ENCODE results near the gene ASPSCR1. TPM values are rescaled to one million over a fixed set of nuclear protein-coding genes. Genes with fewer than 3 reads are reported as not detected.

ASPSCR1 gene
- total RNA-seq, 1 donor from 2014 or later: 19.0 TPM

DNA sequence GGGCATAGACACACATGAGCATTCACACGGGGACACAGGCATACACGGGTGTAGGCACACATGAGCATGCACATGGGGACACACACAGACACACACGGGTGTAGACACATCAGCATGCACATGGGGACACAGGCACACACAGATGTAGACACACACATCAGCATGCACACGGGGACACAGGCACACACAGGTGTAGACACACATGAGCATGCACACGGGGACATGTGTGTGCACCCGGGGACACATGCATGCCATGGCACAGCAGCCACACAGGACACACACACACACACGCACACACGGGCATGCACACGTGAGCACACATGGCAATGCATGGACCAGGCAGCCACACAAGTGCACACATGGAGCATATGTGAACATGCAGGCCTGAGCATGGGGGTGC is 65.2 kb downstream of the ASPSCR1 start:
- peak; percentile 13 for ATAC-seq

DNA sequence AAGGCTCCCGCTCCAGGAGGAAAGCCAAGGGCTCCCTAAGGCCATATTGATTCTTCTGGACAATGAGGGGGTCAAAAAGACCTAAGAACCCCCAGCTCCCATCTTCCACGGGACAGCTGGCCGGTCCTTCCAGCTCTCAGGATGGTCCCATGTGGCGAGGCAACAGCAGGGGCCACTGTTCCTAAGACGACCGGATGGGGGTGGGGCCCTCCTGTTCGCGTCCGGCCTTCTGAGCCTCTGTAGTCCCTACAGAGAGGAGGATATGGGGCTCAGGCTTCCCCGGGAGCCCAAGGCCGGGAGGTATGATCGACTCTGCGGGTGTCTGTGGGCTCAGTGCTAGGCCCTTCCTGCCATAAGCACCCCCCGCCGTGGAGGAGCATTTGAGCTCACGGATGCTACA is 66.1 kb downstream of the ASPSCR1 start:
- no peak for ATAC-seq

DNA sequence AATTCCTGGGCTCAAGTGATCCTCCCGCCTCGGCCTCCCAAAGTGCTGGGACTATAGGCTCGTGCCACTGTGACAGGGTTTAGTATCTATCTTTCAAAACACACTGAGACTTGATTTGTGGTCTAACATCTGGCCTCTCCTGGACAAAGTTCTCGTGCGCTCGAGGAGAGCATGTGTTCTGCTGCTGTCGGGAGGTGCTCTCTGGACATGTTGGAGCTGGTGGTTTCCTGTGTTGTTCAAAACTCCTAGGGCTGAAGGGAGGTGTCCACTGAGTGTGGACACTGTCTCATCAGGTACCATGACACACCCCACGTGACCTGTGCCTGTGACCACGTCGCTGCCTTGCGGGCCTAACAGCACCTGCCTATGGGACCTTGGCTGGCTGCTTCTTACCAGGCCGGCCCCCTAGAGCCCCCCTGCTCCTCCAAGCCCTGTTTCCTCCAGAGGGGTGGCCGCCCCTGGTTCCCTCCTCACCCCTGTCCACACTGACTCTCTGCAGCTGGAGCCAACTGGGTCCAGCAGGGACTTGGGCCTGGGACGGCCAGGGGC is 68.6 kb downstream of the ASPSCR1 start:
- no peak for ATAC-seq

DNA sequence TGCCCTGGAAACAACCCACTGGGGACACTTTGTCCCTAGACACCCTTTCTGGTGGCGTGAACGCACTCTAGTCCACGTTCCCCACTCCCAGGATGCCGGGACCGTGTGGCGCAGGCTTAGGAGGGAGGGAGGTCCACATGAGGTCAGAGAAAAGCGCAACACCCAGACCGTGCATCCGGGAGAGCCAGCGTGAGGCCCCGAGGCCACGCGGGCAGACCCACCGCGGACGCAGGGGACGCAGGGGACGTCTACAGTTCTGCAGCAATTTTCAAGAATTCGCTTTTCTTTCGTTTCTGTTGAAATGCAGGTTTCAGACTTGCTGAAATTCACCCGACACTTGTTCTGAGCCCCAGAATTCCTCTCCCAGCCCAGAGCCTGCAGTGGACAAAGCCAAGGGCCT is 69.5 kb downstream of the ASPSCR1 start:
- ATAC-seq: no peak

DNA sequence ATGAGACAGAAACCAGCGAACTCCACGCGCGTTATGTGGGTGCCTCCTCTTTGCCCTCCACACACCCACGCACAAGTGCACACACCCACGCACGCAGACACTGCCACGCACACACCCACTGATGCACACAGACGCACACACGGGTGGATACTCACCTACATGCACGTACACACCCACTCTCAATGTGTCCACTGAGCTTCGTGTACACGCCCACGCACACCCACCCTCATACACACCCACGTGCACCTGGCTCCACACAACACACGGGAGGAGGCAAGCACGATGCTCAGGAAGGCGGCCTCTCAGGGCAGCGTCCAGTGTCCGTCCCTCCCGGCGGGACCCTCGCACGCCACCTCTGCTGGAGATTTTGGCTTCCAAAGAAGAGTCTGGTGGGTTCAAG is 70.0 kb downstream of the ASPSCR1 start:
- no peak for ATAC-seq

DNA sequence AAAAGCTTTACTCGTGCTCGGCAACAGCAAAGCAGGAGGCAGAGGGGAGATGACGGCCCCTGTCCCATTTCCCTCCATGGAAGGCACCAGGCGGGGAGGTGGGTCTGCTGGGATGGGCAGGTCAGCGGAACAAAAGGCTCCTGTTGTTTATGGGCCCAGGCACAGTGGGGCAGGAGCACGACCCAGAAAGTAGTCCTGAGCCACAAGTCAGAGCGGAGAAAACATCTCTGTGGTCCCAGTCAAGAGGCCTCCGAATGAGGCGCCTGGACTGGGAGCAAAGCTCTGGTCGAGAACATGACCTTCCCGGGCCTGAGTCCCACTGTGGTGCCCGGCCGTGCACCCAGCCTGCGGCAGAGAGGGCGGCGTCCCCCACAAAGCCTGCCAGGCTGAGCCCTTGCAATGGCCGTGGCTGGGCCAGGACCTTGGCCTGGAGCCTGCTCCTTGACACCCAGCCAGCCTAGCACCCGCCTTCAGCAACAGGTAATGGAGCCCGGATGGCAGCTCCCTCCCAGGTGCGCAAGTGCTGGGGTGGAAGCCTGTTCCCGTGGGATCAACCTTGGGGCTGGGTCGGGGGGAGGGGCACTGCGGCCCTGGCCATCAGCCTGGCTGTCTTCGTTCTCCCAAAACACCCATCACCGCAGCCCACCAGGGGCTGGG is 70.6 kb downstream of the ASPSCR1 start:
- ATAC-seq: no peak

DNA sequence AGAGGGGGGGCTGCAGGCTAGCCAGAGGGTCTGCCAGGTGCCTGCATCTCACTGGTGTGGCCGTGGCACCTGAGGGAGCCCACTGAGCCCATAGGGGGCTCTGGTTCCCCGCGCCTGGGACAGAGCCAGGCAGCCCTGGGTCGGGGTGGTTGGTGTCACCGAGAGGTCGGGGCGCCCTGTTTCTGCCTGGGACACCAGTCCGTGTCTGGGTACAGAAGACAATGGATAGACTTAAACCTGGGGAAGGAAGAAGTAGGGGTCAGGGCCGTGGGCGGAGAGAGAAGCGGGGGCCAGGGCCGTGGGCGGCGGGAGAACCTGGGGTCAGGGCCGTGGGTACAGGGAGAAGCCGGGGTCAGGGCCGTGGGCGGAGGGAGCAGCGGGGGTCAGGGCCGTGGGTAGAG is 71.1 kb downstream of the ASPSCR1 start:
- ATAC-seq: no peak

DNA sequence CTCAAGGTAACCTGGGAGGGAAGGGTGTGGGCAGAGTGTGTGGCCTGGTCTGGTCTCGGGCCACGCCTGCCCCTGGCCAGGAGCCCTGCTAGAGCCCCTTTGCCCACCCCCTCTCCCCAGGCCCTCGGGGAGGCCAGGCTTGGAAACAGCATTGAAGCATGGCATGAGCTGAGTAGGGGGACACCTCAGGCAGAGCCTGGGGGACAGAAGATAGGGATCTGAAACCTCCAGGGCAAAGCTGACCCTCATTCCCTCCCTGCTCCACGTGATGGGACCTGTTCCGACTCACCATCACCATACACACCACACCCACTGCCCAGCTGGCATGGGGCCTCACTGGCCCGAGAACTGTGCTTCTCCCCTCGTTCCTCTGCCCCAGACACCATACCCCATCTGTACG is 71.7 kb downstream of the ASPSCR1 start:
- no peak for ATAC-seq

DNA sequence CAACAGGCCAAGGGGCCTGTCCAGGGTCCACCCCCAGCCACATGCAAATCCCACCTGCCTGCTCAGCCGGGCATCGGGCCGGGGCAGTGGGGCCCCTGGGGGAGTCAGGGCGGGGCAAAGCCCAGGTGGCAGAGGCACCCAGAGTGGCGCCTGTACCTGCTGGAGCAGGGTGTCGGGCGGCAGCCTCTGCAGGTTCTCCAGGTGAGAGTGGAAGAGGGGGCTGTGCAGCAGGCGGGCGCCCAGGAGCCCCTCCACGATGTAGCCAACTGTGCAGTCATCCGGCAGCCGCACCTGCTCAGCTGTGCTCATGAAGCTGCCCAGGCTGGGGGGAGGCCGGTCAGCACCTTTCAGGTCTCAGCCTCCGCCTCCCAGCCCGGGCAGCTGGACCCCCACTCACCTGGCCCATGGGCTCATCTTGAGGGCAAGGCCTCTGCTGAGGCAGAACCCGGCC is 72.1 kb downstream of the ASPSCR1 start:
- ATAC-seq: no peak

DNA sequence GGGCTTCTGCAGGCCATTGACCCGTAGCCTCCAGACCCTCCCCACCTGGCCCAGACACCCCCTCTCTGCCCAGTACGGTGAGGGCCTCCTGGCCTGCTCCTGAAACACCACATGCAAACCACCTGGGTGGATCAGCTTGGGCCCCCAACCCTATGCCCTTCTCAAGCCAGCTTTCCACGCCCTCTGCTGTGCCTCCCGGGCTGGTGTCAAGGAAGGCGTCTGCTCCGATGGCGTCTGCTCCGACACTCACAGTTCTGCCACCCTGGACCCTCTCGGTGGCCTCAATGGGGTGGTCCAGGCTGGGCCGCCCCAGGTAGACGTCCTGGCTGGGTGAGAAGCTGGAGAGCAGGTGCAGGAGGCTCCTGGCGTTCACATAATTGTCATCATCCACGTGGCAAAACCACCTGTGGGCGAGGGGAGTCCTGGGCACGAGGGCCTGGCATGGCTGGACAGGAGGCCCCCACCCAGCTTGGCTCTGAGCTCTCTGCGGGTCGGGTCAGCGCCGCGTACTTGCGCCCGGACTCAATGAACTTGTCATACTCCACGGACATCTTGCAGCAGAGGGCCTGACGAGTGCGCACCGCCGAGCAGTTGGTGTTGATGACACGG is 72.8 kb downstream of the ASPSCR1 start:
- no peak for ATAC-seq

DNA sequence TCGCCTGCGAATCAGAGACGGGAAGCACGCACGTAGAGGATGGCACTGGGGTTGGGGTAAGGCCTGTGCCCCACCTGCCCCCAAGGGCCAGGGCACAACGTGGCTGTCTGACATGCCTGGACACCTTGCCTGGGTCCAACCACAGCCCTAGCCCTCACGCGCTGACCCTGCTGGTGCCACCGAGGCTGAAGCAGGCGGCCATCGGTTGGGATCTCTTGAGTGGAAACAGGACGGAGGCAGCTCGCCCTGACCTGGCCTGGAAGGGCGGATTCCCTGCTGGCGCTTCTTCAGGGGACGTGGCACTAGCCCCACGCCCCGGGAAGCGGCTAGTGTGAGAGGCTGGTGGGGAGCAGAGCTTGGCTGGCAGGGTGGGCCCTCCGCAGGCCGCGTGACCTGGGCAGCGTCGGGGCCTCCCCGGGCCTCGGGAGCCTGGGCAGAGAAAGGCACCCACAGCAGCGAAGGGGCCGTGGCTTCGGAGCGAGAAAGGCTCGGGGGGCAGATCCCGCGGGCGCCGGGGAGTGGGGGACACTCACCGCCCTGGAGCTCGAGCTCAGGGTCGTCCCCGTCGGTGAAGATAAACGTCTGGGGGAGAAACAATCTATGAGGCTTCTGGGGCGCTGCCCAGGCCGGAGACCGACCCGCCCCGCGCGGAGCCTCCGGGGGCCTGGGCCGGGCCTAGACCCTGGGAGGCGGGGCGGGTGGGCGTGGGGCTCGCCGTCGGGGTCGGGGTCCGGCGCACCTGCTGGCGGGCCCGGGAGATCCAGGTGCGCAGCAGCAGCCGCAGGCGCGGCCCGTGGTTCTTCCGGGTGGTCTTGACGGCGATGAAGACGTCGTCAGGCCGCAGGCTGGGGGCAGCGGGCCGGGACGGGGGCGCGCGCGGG is 73.6 kb downstream of the ASPSCR1 start:
- peak; percentile 4 for ATAC-seq

DNA sequence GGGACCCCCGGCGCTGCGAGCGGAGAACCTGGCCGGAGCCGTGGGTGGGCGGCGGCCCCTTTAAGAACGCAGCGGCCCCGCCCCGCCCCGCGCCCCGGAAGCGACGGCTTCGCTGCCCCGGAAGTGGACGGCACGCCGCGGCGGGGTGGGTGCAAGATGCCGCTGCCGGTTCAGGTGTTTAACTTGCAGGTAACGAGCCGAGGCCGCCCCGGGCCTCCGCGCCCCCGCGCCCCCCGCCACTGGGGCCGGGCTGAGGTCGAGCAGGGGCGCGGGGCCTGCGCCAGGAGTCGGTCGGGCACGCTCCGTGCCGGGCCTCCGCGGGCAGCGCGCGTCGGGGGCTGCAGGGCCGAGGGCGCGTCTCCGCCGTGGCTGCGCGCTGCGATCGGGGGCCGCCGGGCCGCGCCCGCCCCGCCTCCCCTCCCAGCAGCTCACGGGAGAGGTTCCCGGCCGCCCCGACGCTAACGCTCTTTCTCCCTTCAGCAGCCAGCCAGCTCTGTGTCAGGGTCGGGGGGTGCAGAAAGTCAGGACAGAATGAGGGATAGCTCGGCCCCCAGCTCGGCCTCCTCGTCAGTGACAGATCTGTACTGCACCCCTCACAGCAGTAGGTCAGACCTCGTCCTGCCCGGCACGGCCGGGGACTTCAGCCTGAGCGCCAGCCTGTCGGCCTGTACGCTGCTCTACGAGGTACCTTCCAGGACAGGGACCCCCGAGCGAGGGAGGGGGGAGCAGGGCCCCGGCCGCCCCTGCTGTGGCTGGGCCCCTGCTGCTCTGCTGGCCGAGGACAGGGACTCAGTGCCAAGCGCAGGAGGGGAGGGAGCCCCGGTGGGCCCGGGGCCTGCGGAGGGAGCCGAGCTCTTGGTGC is 74.6 kb downstream of the ASPSCR1 start, which contains the start of the genes GPS1 and RFNG:
Gene GPS1 (plus strand): TSS at position 123 of the 862 bp plus-strand sequence. CDS start 34 bp downstream, at position 157.
Gene RFNG (minus strand): TSS at position 36 of the 862 bp plus-strand sequence. CDS start 45 bp downstream, outside the sequence.
- ATAC-seq: peak; percentile 42

DNA sequence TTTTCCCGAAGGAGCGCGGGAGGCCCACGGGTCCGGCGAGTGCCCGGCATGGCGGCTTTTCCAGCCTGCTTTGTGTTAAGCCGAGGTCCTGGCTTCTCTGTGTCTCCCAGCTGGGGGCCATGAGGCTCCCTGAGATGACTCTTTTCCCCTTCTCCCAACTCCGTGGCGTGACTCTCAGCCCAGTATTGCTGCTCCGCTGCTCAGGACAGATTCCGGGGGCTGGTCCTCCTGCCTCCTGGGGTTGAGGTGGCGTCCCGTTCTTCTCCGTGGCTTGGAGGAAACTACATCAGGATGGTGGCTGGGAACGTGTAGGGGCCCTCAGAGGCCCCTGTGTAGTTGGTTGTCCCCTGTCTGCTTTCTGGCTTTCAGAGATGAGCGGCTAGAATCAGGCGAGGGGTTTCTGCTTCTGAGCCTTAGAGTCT is 75.2 kb downstream of the ASPSCR1 start:
- no peak for ATAC-seq

DNA sequence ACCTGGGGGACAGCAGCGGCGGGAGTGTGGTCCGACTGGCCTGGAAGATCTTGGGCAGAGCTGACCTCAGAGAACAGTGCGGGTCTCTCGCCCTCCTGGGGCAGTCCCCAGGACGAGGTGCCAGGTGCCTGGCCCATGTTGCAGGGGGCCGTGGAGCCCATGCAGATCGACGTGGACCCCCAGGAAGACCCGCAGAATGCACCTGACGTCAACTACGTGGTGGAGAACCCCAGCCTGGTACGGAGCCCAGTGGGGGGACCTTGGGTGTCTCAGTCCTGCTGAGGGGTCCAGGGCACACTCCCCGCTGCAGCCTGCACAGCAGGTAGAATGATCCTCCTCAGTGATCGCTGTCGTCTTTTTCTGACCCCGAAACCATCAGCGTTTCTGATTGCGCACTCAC is 75.7 kb downstream of the ASPSCR1 start:
- ATAC-seq: no peak

DNA sequence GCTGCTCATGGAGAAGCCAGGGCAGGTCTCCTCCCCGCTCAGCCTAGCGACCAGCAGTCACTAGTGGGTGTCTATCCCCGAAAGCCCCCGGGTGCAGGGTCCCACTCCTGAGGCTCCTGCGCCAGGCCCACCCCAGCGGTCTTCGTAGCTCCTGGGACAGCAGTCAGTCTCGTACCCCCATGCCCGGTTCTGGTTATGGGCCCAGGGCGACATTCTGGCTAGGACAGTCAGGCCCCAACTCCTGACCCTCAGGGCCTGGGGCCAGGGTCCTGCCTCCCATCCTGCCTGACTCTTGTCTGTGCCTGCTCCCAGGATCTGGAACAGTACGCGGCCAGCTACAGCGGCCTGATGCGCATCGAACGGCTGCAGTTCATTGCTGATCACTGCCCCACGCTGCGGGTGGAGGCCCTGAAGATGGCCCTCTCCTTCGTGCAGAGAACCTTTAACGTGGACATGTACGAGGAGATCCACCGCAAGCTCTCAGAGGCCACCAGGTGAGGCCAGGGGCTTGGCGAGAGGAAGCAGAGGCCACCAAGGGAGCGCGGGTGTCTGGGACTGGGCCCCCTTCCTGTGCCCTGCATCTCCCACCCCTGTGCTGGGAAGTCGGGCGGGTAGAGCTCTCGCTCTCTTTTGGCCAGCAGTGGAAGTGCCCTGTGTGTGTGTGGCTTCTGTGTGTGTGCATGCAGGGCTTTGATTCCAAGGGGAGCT is 76.3 kb downstream of the ASPSCR1 start:
- no peak for ATAC-seq

DNA sequence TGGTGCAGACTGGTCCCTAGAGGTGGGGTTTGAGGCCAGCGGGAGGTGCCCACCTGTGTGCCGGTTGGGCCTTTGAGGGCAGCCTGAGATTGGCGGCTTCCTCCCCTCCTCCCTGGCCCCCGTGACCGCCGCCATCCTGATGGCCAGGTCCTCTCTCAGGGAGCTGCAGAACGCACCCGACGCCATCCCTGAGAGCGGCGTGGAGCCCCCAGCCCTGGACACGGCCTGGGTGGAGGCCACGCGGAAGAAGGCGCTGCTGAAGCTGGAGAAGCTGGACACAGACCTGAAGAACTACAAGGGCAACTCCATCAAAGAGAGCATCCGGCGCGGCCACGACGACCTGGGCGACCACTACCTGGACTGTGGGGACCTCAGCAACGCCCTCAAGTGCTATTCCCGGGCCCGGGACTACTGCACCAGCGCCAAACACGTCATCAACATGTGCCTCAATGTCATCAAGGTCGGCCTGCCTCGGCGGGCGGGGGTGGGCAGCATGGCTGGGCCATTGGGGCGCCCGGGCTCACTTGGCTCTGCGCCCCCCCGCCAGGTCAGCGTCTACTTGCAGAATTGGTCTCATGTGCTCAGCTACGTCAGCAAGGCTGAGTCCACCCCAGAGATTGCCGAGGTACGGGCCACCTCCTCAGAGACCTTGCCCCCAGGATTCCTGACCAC is 77.1 kb downstream of the ASPSCR1 start:
- no peak for ATAC-seq

DNA sequence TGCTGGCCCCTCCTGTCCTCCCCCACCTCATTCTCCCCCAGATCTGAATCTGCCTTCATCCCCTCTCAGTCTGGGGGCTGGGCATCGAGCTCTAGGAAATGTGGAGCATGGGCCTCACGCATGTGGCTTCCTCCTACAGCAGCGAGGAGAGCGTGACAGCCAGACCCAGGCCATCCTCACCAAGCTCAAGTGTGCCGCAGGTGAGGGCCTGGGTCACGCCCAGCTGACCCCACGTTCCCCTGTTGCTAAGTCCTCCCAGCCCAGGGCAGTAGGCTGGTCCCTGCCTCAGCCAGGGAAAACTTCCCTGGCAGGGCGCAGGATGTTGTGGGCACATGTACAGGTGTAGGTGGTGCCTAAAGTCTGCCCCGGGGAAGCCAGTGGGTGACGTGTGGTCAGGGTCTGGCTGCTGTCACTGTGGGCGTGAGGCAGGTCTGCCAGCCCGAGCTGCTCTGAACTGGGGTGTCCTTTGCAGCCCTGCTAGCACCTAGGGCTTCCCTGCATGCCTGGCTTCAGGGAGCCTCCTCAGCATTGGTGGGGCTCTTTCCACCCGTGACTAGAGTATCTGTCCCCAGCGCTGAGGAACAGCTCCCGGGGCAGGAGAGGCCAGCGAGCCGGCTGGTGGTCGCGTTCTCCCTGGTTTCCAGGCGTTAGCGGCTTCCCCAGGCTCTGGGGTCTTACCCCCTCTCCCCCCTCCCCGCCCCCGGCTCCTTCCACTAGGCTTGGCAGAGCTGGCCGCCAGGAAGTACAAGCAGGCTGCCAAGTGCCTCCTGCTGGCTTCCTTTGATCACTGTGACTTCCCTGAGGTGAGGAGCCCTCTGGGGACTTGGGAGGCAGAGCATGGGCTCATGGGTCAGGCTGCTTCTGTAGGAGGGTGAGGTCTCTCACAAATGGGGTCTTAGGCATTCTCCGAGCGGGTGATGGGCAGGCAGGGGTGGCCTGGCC is 77.9 kb downstream of the ASPSCR1 start:
- ATAC-seq: no peak

DNA sequence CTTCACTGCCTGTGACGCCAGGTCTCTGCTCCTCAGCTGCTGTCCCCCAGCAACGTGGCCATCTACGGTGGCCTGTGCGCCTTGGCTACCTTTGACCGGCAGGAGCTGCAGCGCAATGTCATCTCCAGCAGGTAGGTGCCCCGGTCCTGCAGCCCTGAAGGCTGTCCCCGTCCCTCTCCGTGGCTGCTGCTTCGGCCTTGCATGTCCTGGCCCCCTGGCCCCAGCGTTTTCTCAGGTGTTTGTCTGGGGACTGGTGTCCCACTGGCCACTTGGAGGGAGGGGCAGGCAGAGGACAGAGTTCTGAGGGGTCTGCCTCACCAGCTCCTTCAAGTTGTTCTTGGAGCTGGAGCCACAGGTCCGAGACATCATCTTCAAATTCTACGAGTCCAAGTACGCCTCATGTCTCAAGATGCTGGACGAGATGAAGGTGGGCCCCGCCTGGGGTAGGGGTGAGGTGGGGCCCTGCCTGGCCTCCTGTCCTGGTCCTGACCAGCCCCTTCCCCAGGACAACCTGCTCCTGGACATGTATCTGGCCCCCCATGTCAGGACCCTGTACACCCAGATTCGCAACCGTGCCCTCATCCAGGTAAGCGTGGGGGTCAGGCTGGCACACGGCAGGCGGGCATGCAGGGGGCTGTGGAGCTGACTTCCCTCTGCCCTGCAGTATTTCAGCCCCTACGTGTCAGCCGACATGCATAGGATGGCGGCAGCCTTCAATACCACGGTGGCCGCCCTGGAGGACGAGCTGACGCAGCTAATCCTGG is 78.7 kb downstream of the ASPSCR1 start:
- no peak for ATAC-seq

All from esophagus mucosa (tissue), 1 donor.